Occipital lobe (tissue), 2 donors: ENCODE results near the gene TXK. TPM values are rescaled to one million over a fixed set of nuclear protein-coding genes. Genes with fewer than 3 reads are reported as not detected.

Experiments used
- DNase-seq: peaks from one replicate; lab custom pipeline; 2025; lab: John Stamatoyannopoulos, UW
- total RNA-seq: library from RNA; depleted of rRNA; stranded (reverse); fragments of >200 nt; gene quantifications from one replicate; pipeline ENCODE4 v1.2.3, GENCODE V29; 2014

The TXK gene
- total RNA-seq, 1 donor from 2014 or later: 3.1 TPM

- DNase-seq: no peak
These were observed 3.8 kb upstream of the TXK start for GRCh38 chr4:48137846-48138245.

- no peak for DNase-seq
These were observed 381 bp downstream of the TXK start for GRCh38 chr4:48133669-48134068.

GRCh38 chr4:48131736-48132135 lies 2.3 kb downstream of the TXK start:
- DNase-seq: no peak

- no peak for DNase-seq
These were observed 4.0 kb downstream of the TXK start for GRCh38 chr4:48130100-48130499.

GRCh38 chr4:48129307-48130014 lies 4.6 kb downstream of the TXK start:
- no peak for DNase-seq

GRCh38 chr4:48127682-48128404 lies 6.2 kb downstream of the TXK start:
- DNase-seq: no peak

- no peak for DNase-seq
These were observed 6.8 kb downstream of the TXK start for GRCh38 chr4:48127231-48127630.

- no peak for DNase-seq
These were observed 7.4 kb downstream of the TXK start for GRCh38 chr4:48126621-48127020.

- no peak for DNase-seq
These were observed 9.2 kb downstream of the TXK start for GRCh38 chr4:48124870-48125269.

GRCh38 chr4:48122756-48123155 lies 11.3 kb downstream of the TXK start:
- DNase-seq: no peak

GRCh38 chr4:48121180-48121579 lies 12.9 kb downstream of the TXK start:
- no peak for DNase-seq

GRCh38 chr4:48120132-48120531 lies 13.9 kb downstream of the TXK start:
- DNase-seq: no peak

GRCh38 chr4:48119646-48120045 lies 14.4 kb downstream of the TXK start:
- DNase-seq: no peak

- DNase-seq: no peak
These were observed 16.0 kb downstream of the TXK start for GRCh38 chr4:48118081-48118480.

GRCh38 chr4:48116582-48116981 lies 17.5 kb downstream of the TXK start:
- DNase-seq: no peak

GRCh38 chr4:48114412-48114811 lies 19.6 kb downstream of the TXK start:
- no peak for DNase-seq

GRCh38 chr4:48112017-48112667 lies 21.9 kb downstream of the TXK start:
- DNase-seq: no peak

- DNase-seq: no peak
These were observed 23.5 kb downstream of the TXK start for GRCh38 chr4:48110452-48110978.

GRCh38 chr4:48109413-48110263 lies 24.4 kb downstream of the TXK start:
- no peak for DNase-seq

- DNase-seq: no peak
These were observed 25.6 kb downstream of the TXK start for GRCh38 chr4:48108309-48109073.

- no peak for DNase-seq
These were observed 28.8 kb downstream of the TXK start for GRCh38 chr4:48105230-48105629.
